ENCODE data around the gene CARHSP1.

DNA sequence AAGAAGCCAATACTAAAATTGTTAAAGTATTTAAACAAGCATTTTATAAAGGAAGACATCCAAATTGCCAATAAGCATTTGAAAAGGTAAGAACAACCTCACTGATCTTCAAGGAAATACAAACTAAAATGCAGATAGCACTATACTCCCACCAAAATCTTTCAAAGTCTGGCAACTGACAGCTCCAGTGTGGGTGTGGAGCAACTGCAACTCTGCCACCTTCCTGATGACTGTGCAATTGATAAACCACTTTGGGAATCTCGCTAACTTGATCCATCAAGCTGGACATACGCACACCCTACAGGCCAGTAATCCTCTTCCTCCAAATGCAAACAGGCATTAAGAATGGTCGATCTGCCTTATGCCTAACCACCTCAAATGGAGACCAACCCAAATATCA lies 45.3 kb upstream of the CARHSP1 start:
- TF ChIP-seq EZH2phosphoT487 (IDR thresholded peaks at IDR 0.05; ENCODE audit: insufficient read depth, low read depth): no peak
- no peak for TF ChIP-seq EZH2 (IDR thresholded peaks at IDR 0.05; ENCODE audit: insufficient read depth, poor library complexity, severe bottlenecking)
